Measurements from ENCODE around the gene REXO5. TPM values are rescaled to one million over a fixed set of nuclear protein-coding genes. Genes with fewer than 3 reads are reported as not detected.

REXO5 gene
- total RNA-seq, 1 experiment from 2014 or later = 10.8 TPM

- no peak for DNase-seq (ENCODE audit: low read depth)
Measured at GRCh38 chr16:20884240-20884556, 77.9 kb downstream of the REXO5 start.

GRCh38 chr16:20886320-20886719 is 80.0 kb downstream of the REXO5 start:
- in situ Hi-C loops (cut with HindIII; ENCODE audit: low pct_unique_long_range_greater_than_20kb, low sequenced_read_pairs) = no loop called here

More at GRCh38 chr16:20884240-20884556, 77.9 kb downstream of the REXO5 start:
- in situ Hi-C loops (cut with HindIII; ENCODE audit: low pct_unique_long_range_greater_than_20kb, low sequenced_read_pairs) = no loop called here

GRCh38 chr16:20887207-20887606 is 80.9 kb downstream of the REXO5 start:
- no peak for DNase-seq (ENCODE audit: low read depth)
- in situ Hi-C loops (cut with HindIII; ENCODE audit: low pct_unique_long_range_greater_than_20kb, low sequenced_read_pairs) = no loop called here

More at GRCh38 chr16:20886320-20886719, 80.0 kb downstream of the REXO5 start:
- no peak for DNase-seq (ENCODE audit: low read depth)

- DNase-seq (ENCODE audit: low read depth) = no peak
- in situ Hi-C loops (cut with HindIII; ENCODE audit: low pct_unique_long_range_greater_than_20kb, low sequenced_read_pairs) = no loop called here
Measured at GRCh38 chr16:20889625-20890275, 83.4 kb downstream of the REXO5 start.

GRCh38 chr16:20894388-20894787 is 88.1 kb downstream of the REXO5 start:
- no peak for DNase-seq (ENCODE audit: low read depth)
- in situ Hi-C loops (cut with HindIII; ENCODE audit: low pct_unique_long_range_greater_than_20kb, low sequenced_read_pairs) = no loop called here

GRCh38 chr16:20897253-20897897 is 91.0 kb downstream of the REXO5 start:
- no peak for DNase-seq (ENCODE audit: low read depth)
- in situ Hi-C loops (cut with HindIII; ENCODE audit: low pct_unique_long_range_greater_than_20kb, low sequenced_read_pairs) = no loop called here

- in situ Hi-C loops (cut with HindIII; ENCODE audit: low pct_unique_long_range_greater_than_20kb, low sequenced_read_pairs) = no loop called here
Measured at GRCh38 chr16:20897922-20898321, 91.6 kb downstream of the REXO5 start.

GRCh38 chr16:20899071-20899470 is 92.7 kb downstream of the REXO5 start:
- in situ Hi-C loops (cut with HindIII; ENCODE audit: low pct_unique_long_range_greater_than_20kb, low sequenced_read_pairs) = no loop called here
- DNase-seq (ENCODE audit: low read depth) = no peak

More at GRCh38 chr16:20897922-20898321, 91.6 kb downstream of the REXO5 start:
- DNase-seq (ENCODE audit: low read depth) = no peak

Other genes with a start within 250 kb of the REXO5 start
- not detected in 2 replicates for gene ACSM2B, start 230.2 kb upstream of the REXO5 start, total RNA-seq (2014; rRNA removed; shearing (Covaris generic); ENCODE audit: low replicate concordance)
- gene ACSM1, start 108.8 kb upstream of the REXO5 start, total RNA-seq (2014; rRNA removed; shearing (Covaris generic); ENCODE audit: low replicate concordance) = 1.0 and 3.7 TPM in 2 replicates
- gene THUMPD1, start 64.7 kb upstream of the REXO5 start, total RNA-seq (2014; rRNA removed; shearing (Covaris generic); ENCODE audit: low replicate concordance) = 26.5 and 54.0 TPM in 2 replicates
- 47.2 and 48.5 TPM in 2 replicates for gene ACSM3, start 42.5 kb upstream of the REXO5 start, total RNA-seq (2014; rRNA removed; shearing (Covaris generic); ENCODE audit: low replicate concordance)
- 11.6 and 19.0 TPM in 2 replicates for gene ERI2, start 55 bp upstream of the REXO5 start, total RNA-seq (2014; rRNA removed; shearing (Covaris generic); ENCODE audit: low replicate concordance)
- 5.1 and 9.8 TPM in 2 replicates for gene DCUN1D3, start 93.8 kb downstream of the REXO5 start, total RNA-seq (2014; rRNA removed; shearing (Covaris generic); ENCODE audit: low replicate concordance)
- 35.6 and 52.1 TPM in 2 replicates for gene LYRM1, start 94.2 kb downstream of the REXO5 start, total RNA-seq (2014; rRNA removed; shearing (Covaris generic); ENCODE audit: low replicate concordance)